Putamen (tissue), 1 donor: Measurements from ENCODE around the gene FBRSL1.
A peak's percentile ranks its signal among the peaks of the same experiment; 100 is the strongest.
"Not testable (repeated sequence)": the region's sequence is repeated elsewhere in the genome, so short reads cannot be mapped to it uniquely, and the experiment has no call there.

Source experiments
- DNase-seq: peaks from one replicate; pipeline ENCODE4 v3.0.0-alpha.2; 2016; ENCODE audit warnings: low spot score

FBRSL1 gene

GRCh38 chr12:132489602-132490266 is at the start of gene FBRSL1:
Gene FBRSL1, plus strand, starts transcription at chr12:132490151.
- DNase-seq, result peak; percentile 88

GRCh38 chr12:132440420-132440819 is 49.5 kb upstream of the FBRSL1 start:
- DNase-seq, result not testable (repeated sequence)

- no peak for DNase-seq
Observed at GRCh38 chr12:132441871-132442863, 47.8 kb upstream of the FBRSL1 start.

GRCh38 chr12:132443091-132443490 is 46.9 kb upstream of the FBRSL1 start:
- no peak for DNase-seq

- DNase-seq, result no peak
Observed at GRCh38 chr12:132444283-132444682, 45.7 kb upstream of the FBRSL1 start.

GRCh38 chr12:132444957-132445883 is 44.7 kb upstream of the FBRSL1 start:
- DNase-seq, result no peak

GRCh38 chr12:132445884-132446632 is 43.9 kb upstream of the FBRSL1 start:
- DNase-seq, result no peak

GRCh38 chr12:132446633-132447326 is 43.2 kb upstream of the FBRSL1 start:
- no peak for DNase-seq

- no peak for DNase-seq
Observed at GRCh38 chr12:132447327-132447720, 42.6 kb upstream of the FBRSL1 start.

- DNase-seq, result no peak
Observed at GRCh38 chr12:132447731-132448462, 42.1 kb upstream of the FBRSL1 start.

- no peak for DNase-seq
Observed at GRCh38 chr12:132448463-132448820, 41.5 kb upstream of the FBRSL1 start.

- DNase-seq, result no peak
Observed at GRCh38 chr12:132449565-132450417, 40.2 kb upstream of the FBRSL1 start.

- no peak for DNase-seq
Observed at GRCh38 chr12:132450418-132451171, 39.4 kb upstream of the FBRSL1 start.

- no peak for DNase-seq
Observed at GRCh38 chr12:132451172-132451835, 38.6 kb upstream of the FBRSL1 start.

- no peak for DNase-seq
Observed at GRCh38 chr12:132451836-132452195, 38.1 kb upstream of the FBRSL1 start.

GRCh38 chr12:132452596-132453350 is 37.2 kb upstream of the FBRSL1 start:
- no peak for DNase-seq
